T-helper 2 cell treated with Interferon-gamma antibody and Interleukin-4, amounts not matched to agents 5 μg/mL and 100 μg/mL, for 36 hours (primary cell): ENCODE measurements around the gene CCDC169.

ENCODE experiments used
- DNase-seq: peaks from one replicate; pipeline ENCODE4 v3.0.0; 2021; ENCODE audit warnings: low spot score
- H3K27ac Mint-ChIP-seq: one replicate; pipeline ENCODE4 v1.8.0; 2021; ENCODE audit warnings: mild to moderate bottlenecking, mixed read lengths
- H3K27me3 Mint-ChIP-seq: one replicate; pipeline ENCODE4 v1.8.0; 2021; ENCODE audit warnings: low read depth, mixed read lengths
- H3K36me3 Mint-ChIP-seq: one replicate; pipeline ENCODE4 v1.8.0; 2021; ENCODE audit warnings: low read depth, mixed read lengths
- H3K4me1 Mint-ChIP-seq: one replicate; pipeline ENCODE4 v1.8.0; 2021; ENCODE audit warnings: low read depth, mixed read lengths
- H3K4me3 Mint-ChIP-seq: one replicate; pipeline ENCODE4 v1.8.0; 2022; ENCODE audit warnings: mild to moderate bottlenecking, moderate library complexity, mixed read lengths
- H3K9me3 Mint-ChIP-seq: one replicate; pipeline ENCODE4 v1.8.0; 2021; ENCODE audit warnings: mixed read lengths

CCDC169 gene

GRCh38 chr13:36188441-36188840 is 109.2 kb downstream of the CCDC169 start:
- Mint-ChIP-seq H3K27ac (no peak overlapping the region), H3K9me3 (no peaks in the 10 kb centered on the region), H3K4me1 (no peaks in the 10 kb centered on the region), H3K36me3 (no peaks in the 10 kb centered on the region), H3K27me3 (no peaks in the 10 kb centered on the region), H3K4me3 (no peak overlapping the region)
- no peak for DNase-seq

DNA sequence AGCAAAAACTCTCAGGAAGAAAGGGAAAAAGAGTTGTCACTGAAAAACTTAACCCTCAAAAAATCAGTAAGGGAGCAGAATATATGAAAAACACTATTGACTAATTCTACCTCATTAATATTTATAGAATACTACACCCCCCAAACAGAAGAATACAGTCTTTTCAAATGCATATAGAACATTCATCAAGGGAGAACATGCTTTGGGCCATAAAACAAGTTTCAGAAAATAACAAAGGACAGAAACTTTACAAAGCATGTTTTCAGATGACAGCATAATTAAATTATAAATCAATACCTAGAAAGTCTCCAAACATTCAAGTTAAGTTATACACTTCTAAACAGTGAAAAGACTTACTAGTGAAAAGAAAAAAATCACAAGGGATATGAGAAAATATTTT is 113.7 kb downstream of the CCDC169 start:
- Mint-ChIP-seq H3K27me3 (no peaks in the 10 kb centered on the region), H3K27ac (no peak overlapping the region), H3K9me3 (no peaks in the 10 kb centered on the region), H3K4me1 (no peaks in the 10 kb centered on the region), H3K36me3 (no peaks in the 10 kb centered on the region), H3K4me3 (no peak overlapping the region)
- no peak for DNase-seq
